Measurements from ENCODE around the gene GRIP1. TPM values are rescaled to one million over a fixed set of nuclear protein-coding genes. Genes with fewer than 3 reads are reported as not detected.

The GRIP1 gene
- total RNA-seq, 1 donor from 2014 or later, result 122 TPM

- DNase-seq (ENCODE audit: low spot score in 2 of 2), result no peak
Observed at GRCh38 chr12:66605293-66605692, 73.6 kb downstream of the GRIP1 start.

GRCh38 chr12:66603981-66604479 lies 74.8 kb downstream of the GRIP1 start:
- no peak for DNase-seq (ENCODE audit: low spot score in 2 of 2)
- FAIRE-seq, result no peak

More at GRCh38 chr12:66605293-66605692, 73.6 kb downstream of the GRIP1 start:
- no peak for FAIRE-seq

GRCh38 chr12:66603461-66603860 lies 75.4 kb downstream of the GRIP1 start:
- FAIRE-seq (no peak), DNase-seq (ENCODE audit: low spot score in 2 of 2) (no peak)

- DNase-seq (ENCODE audit: low spot score in 2 of 2), result no peak
- no peak for FAIRE-seq
Observed at GRCh38 chr12:66602483-66603143, 76.3 kb downstream of the GRIP1 start.

- DNase-seq (ENCODE audit: low spot score in 2 of 2), result no peak
- FAIRE-seq, result no peak
Observed at GRCh38 chr12:66600903-66601302, 78.0 kb downstream of the GRIP1 start.

GRCh38 chr12:66599816-66600215 lies 79.1 kb downstream of the GRIP1 start:
- FAIRE-seq, result no peak
- no peak for DNase-seq (ENCODE audit: low spot score in 2 of 2)

GRCh38 chr12:66598608-66599007 lies 80.3 kb downstream of the GRIP1 start:
- DNase-seq (ENCODE audit: low spot score in 2 of 2) (no peak), FAIRE-seq (no peak)

GRCh38 chr12:66598079-66598478 lies 80.8 kb downstream of the GRIP1 start:
- FAIRE-seq (no peak), DNase-seq (ENCODE audit: low spot score in 2 of 2) (no peak)

- DNase-seq (ENCODE audit: low spot score in 2 of 2) (no peak), FAIRE-seq (no peak)
Observed at GRCh38 chr12:66596199-66596598, 82.7 kb downstream of the GRIP1 start.

GRCh38 chr12:66594688-66595087 lies 84.2 kb downstream of the GRIP1 start:
- DNase-seq (ENCODE audit: low spot score in 2 of 2) (no peak), FAIRE-seq (no peak)

- DNase-seq (ENCODE audit: low spot score in 2 of 2) (no peak), FAIRE-seq (no peak)
Observed at GRCh38 chr12:66590275-66590985, 88.4 kb downstream of the GRIP1 start.

GRCh38 chr12:66589095-66589494 lies 89.8 kb downstream of the GRIP1 start:
- FAIRE-seq, result no peak
- no peak for DNase-seq (ENCODE audit: low spot score in 2 of 2)

- no peak for DNase-seq (ENCODE audit: low spot score in 2 of 2)
- no peak for FAIRE-seq
Observed at GRCh38 chr12:66587912-66588311, 91.0 kb downstream of the GRIP1 start.

- DNase-seq (ENCODE audit: low spot score in 2 of 2) (no peak), FAIRE-seq (no peak)
Observed at GRCh38 chr12:66584673-66585072, 94.2 kb downstream of the GRIP1 start.

GRCh38 chr12:66573605-66574004 lies 105.3 kb downstream of the GRIP1 start:
- no peak for DNase-seq (ENCODE audit: low spot score in 2 of 2)
- FAIRE-seq, result no peak

- FAIRE-seq, result no peak
- DNase-seq (ENCODE audit: low spot score in 2 of 2), result no peak
Observed at GRCh38 chr12:66572845-66573244, 106.0 kb downstream of the GRIP1 start.

- no peak for DNase-seq (ENCODE audit: low spot score in 2 of 2)
Observed at GRCh38 chr12:66571361-66571915, 107.4 kb downstream of the GRIP1 start.

GRCh38 chr12:66563220-66563619 lies 115.7 kb downstream of the GRIP1 start:
- no peak for DNase-seq (ENCODE audit: low spot score in 2 of 2)
- FAIRE-seq, result no peak

More at GRCh38 chr12:66571361-66571915, 107.4 kb downstream of the GRIP1 start:
- no peak for FAIRE-seq

GRCh38 chr12:66555113-66555512 lies 123.8 kb downstream of the GRIP1 start:
- DNase-seq (ENCODE audit: low spot score in 2 of 2) (no peak), FAIRE-seq (no peak)

GRCh38 chr12:66552716-66553115 lies 126.2 kb downstream of the GRIP1 start:
- DNase-seq (ENCODE audit: low spot score in 2 of 2) (no peak), FAIRE-seq (no peak)

GRCh38 chr12:66550626-66551025 lies 128.2 kb downstream of the GRIP1 start:
- DNase-seq (ENCODE audit: low spot score in 2 of 2), result no peak

GRCh38 chr12:66549050-66549389 lies 129.9 kb downstream of the GRIP1 start:
- FAIRE-seq (no peak), DNase-seq (ENCODE audit: low spot score in 2 of 2) (no peak)

More at GRCh38 chr12:66550626-66551025, 128.2 kb downstream of the GRIP1 start:
- no peak for FAIRE-seq

Measured in frontal cortex (tissue), 4 donors.